Endodermal cell (in vitro differentiated cells): Measurements from ENCODE around the gene LIMS2. TPM values are rescaled to one million over a fixed set of nuclear protein-coding genes. Genes with fewer than 3 reads are reported as not detected.

ENCODE experiments used
- DNase-seq: peaks from one replicate; pipeline ENCODE4 v3.0.0-alpha.2; 2017
- H3K27ac ChIP-seq: 2 replicates; pipeline ENCODE4 v1.5.1; 2013; ENCODE audit warnings: mild to moderate bottlenecking, low read depth, low read length, moderate library complexity
- H3K27me3 ChIP-seq: 2 replicates; pipeline ENCODE4 v1.6.1; 2013; ENCODE audit warnings: mild to moderate bottlenecking, low read length, moderate library complexity; ENCODE audit not compliant: insufficient read depth, control insufficient read depth, poor library complexity, severe bottlenecking
- H3K36me3 ChIP-seq: 2 replicates; pipeline ENCODE4 v1.7.0; 2013; ENCODE audit warnings: mild to moderate bottlenecking, low read length, moderate library complexity; ENCODE audit not compliant: control insufficient read depth, insufficient read depth
- H3K4me1 ChIP-seq: one replicate; pipeline ENCODE4 v1.7.0; 2013; ENCODE audit warnings: low read length; ENCODE audit not compliant: control insufficient read depth, insufficient read depth
- H3K4me3 ChIP-seq: 2 replicates; pipeline ENCODE4 v1.5.1; 2013; ENCODE audit warnings: mild to moderate bottlenecking, low read length, moderate library complexity
- H3K9ac ChIP-seq: 2 replicates; pipeline ENCODE4 v1.6.1; 2013; ENCODE audit warnings: mild to moderate bottlenecking, low read length, moderate library complexity; ENCODE audit not compliant: poor library complexity, severe bottlenecking; ENCODE audit errors: extremely low read depth
- H3K9me3 ChIP-seq: 2 replicates; pipeline ENCODE4 v1.6.1; 2013; ENCODE audit warnings: mild to moderate bottlenecking, low read length, moderate library complexity; ENCODE audit not compliant: control insufficient read depth
- H3K27ac Mint-ChIP-seq: 2 replicates; pipeline ENCODE4 v1.8.0; 2020; ENCODE audit warnings: mixed read lengths
- H3K27me3 Mint-ChIP-seq: 2 replicates; pipeline ENCODE4 v1.8.0; 2021; ENCODE audit warnings: mild to moderate bottlenecking, mixed read lengths; ENCODE audit not compliant: insufficient read depth
- H3K36me3 Mint-ChIP-seq: 2 replicates; pipeline ENCODE4 v1.8.0; 2020; ENCODE audit warnings: low read depth, mixed read lengths
- H3K4me1 Mint-ChIP-seq: 2 replicates; pipeline ENCODE4 v1.8.0; 2020; ENCODE audit warnings: mixed read lengths
- H3K4me3 Mint-ChIP-seq: 2 replicates; pipeline ENCODE4 v1.8.0; 2020; ENCODE audit warnings: mild to moderate bottlenecking, moderate library complexity, mixed read lengths
- H3K9me3 Mint-ChIP-seq: 2 replicates; pipeline ENCODE4 v1.8.0; 2020; ENCODE audit warnings: mild to moderate bottlenecking, mixed read lengths
- WGBS, 2 experiments: methylation state at CpG; one replicate each; pipeline versions ENCODE4 v1.1.5 to v1.1.7; 2013; ENCODE audit warnings: missing lambda C conversion rate in 2 of 2, mixed read lengths in 1 of 2; ENCODE audit not compliant: insufficient coverage in 1 of 2, insufficient read length in 1 of 2; 5-methylcytosine and 5-hydroxymethylcytosine counted together
- total RNA-seq, 2 donors: library from RNA; stranded (reverse); fragmentation: NEBNext Ultra II Directional in 1 of 2; extraction: Animal tissue kit (Norgen Biotek cat#: 25700) in 1 of 2; gene quantifications; 2 replicates in 1 of 2; 3 replicates in 1 of 2; pipeline ENCODE4 v1.2.1, GENCODE V29; 2021
- TF ChIP-seq, protein P1 (sequence below): fragments of 200-600 bp; sonication (generic); conservative IDR thresholded peaks from 2 replicates; pipeline ENCODE4 v1.5.0; 2021; ENCODE audit warnings: antibody characterized with exemption, mild to moderate bottlenecking

LIMS2 gene
- total RNA-seq, 2 donors from 2014 or later, result 3.9 to 9.8 TPM

DNA sequence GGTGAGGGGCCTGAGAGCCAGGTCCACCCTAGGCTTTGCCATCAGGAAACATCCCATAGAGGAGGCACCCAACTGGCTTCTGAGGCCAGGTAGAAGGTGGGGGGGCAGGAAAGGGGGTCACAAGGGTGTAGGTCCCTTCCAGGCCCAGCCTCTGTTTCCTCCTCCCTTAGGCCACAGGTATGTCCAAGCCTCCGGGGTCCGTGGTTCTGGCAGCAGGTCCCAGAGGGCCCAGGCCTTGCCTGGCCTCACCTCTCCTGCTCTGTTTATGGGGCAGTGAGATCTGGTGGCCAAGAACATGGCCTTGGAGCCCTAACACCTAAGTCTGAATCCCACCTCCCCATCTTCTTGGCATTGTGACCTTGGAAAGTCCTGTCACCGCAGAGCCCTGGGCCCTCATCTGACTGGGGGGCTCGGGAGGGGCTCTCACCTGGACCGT, 51.0 kb downstream of the LIMS2 start:
- Mint-ChIP-seq H3K4me1 (peaks cover 5% of the 10 kb centered on the region), H3K4me3 (no peak overlapping the region), H3K9me3 (no peaks in the 10 kb centered on the region), H3K27me3 (no peaks in the 10 kb centered on the region), H3K27ac (no peak overlapping the region), H3K36me3 (no peaks in the 10 kb centered on the region)
- no peaks in the 10 kb centered on the region for H3K27me3 ChIP-seq
- WGBS, 2 experiments, result 91 to 100% methylated on average over 1 to 5 of the region's 5 CpGs
- H3K9me3 ChIP-seq, result no peaks in the 10 kb centered on the region
- DNase-seq, result no peak
- TF ChIP-seq, protein P1, sequence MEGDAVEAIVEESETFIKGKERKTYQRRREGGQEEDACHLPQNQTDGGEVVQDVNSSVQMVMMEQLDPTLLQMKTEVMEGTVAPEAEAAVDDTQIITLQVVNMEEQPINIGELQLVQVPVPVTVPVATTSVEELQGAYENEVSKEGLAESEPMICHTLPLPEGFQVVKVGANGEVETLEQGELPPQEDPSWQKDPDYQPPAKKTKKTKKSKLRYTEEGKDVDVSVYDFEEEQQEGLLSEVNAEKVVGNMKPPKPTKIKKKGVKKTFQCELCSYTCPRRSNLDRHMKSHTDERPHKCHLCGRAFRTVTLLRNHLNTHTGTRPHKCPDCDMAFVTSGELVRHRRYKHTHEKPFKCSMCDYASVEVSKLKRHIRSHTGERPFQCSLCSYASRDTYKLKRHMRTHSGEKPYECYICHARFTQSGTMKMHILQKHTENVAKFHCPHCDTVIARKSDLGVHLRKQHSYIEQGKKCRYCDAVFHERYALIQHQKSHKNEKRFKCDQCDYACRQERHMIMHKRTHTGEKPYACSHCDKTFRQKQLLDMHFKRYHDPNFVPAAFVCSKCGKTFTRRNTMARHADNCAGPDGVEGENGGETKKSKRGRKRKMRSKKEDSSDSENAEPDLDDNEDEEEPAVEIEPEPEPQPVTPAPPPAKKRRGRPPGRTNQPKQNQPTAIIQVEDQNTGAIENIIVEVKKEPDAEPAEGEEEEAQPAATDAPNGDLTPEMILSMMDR, result no peak
- no peak overlapping the region for H3K27ac ChIP-seq
- H3K9ac ChIP-seq, result no peak overlapping the region
- H3K4me1 ChIP-seq, result no peaks in the 10 kb centered on the region
- no peaks in the 10 kb centered on the region for H3K36me3 ChIP-seq
- no peak overlapping the region for H3K4me3 ChIP-seq

- Histone ChIP-seq H3K36me3 (no peaks in the 10 kb centered on the region), H3K27me3 (no peaks in the 10 kb centered on the region), H3K4me3 (no peak overlapping the region), H3K4me1 (no peaks in the 10 kb centered on the region), H3K9ac (no peak overlapping the region), H3K27ac (no peak overlapping the region), H3K9me3 (no peaks in the 10 kb centered on the region)
- H3K9me3 Mint-ChIP-seq, result no peaks in the 10 kb centered on the region
- H3K27ac Mint-ChIP-seq, result no peak overlapping the region
- 91 to 97% methylated on average over 20 to 38 of the region's 38 CpGs for WGBS, 2 experiments
- H3K4me1 Mint-ChIP-seq, result peaks cover under 1% of the 10 kb centered on the region
- H3K36me3 Mint-ChIP-seq, result no peaks in the 10 kb centered on the region
- no peaks in the 10 kb centered on the region for H3K27me3 Mint-ChIP-seq
- TF ChIP-seq, protein P1, result no peak
- peak; percentile 34 for DNase-seq
- no peak overlapping the region for H3K4me3 Mint-ChIP-seq
Measured at GRCh38 chr2:127623388-127624319, 51.7 kb downstream of the LIMS2 start.

DNA sequence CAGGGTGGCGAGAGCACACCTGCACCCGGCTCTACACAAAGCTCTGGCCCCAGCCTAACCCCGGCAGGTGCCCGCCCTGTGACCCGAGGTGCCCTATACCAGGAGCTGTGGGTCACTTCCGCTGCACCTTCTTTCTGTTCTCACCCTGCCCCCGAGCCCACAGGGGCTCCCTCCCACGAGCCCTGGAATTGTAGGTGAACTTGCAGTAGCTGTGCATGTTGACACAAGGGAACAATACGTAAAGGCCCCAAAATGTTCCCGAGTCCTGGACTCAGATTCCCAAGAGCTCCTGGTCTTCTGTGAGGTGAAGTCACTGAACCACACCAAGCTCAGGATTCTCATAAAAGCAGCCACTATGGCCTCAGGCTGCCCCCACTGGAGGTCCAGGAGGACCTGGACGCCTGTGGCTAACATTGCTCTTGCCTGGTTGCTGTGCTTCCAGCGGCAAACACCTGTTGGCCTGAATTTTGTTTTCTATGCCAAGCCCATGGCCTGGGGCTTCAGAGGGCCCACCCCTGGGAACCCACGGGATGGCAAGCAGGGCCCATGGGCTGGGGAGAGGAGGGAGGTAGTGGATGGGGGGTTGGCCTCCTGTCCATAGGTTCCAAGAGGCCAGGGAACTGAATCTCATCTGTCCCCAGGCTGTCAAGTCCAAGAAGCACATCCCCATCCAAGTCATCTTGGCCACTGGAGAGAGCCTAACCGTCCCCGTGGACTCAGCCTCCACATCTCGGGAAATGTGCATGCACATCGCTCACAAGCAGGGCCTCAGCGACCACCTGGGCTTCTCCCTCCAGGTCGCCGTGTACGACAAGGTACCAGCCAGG, 52.6 kb downstream of the LIMS2 start:
- peak; percentile 22 for DNase-seq
- no peaks in the 10 kb centered on the region for H3K27me3 Mint-ChIP-seq
- no peaks in the 10 kb centered on the region for H3K9me3 ChIP-seq
- no peaks in the 10 kb centered on the region for H3K4me1 ChIP-seq
- H3K27ac ChIP-seq, result no peak overlapping the region
- H3K4me3 ChIP-seq, result no peak overlapping the region
- no peaks in the 10 kb centered on the region for H3K9me3 Mint-ChIP-seq
- 91 to 96% methylated on average over 13 to 21 of the region's 21 CpGs for WGBS, 2 experiments
- H3K4me1 Mint-ChIP-seq, result peaks cover 3% of the 10 kb centered on the region
- H3K36me3 Mint-ChIP-seq, result no peaks in the 10 kb centered on the region
- TF ChIP-seq, protein P1, result no peak
- H3K27me3 ChIP-seq, result no peaks in the 10 kb centered on the region
- H3K9ac ChIP-seq, result no peak overlapping the region
- H3K27ac Mint-ChIP-seq, result no peak overlapping the region
- H3K36me3 ChIP-seq, result no peaks in the 10 kb centered on the region
- H3K4me3 Mint-ChIP-seq, result no peak overlapping the region
